Stomach (tissue), 9 donors: ENCODE data around the gene PI16. TPM values are rescaled to one million over a fixed set of nuclear protein-coding genes. Genes with fewer than 3 reads are reported as not detected.

Experiments used
- DNase-seq, 2 donors: peaks; one replicate each; pipeline versions ENCODE4 v3.0.0 to v3.0.0-alpha.2; 2013 to 2019
- H3K27ac ChIP-seq, 5 donors: fragments of 200-600 bp in 4 of 5; sonication (generic) in 4 of 5; one replicate each; pipeline ENCODE4 v1.5.1; 2013 to 2019; ENCODE audit warnings: mild to moderate bottlenecking in 1 of 5, moderate library complexity in 1 of 5
- H3K27me3 ChIP-seq, 3 donors: fragments of 200-600 bp; sonication (generic); one replicate each; pipeline ENCODE4 v1.5.1; 2017 to 2019; ENCODE audit warnings: mixed run types in 1 of 3
- H3K36me3 ChIP-seq, 4 donors: fragments of 200-600 bp; sonication (generic); 1 replicate in 3 of 4; 2 replicates in 1 of 4; pipeline ENCODE4 v1.5.1; 2016 to 2019
- H3K4me1 ChIP-seq, 4 donors: fragments of 200-600 bp; sonication (generic); one replicate each; pipeline ENCODE4 v1.5.1; 2016 to 2019
- H3K4me3 ChIP-seq, 4 donors: fragments of 200-600 bp; sonication (generic) in 3 of 4; one replicate each; pipeline ENCODE4 v1.5.1; 2016 to 2019; ENCODE audit warnings: mild to moderate bottlenecking in 1 of 4
- H3K9me3 ChIP-seq, 4 donors: fragments of 200-600 bp; sonication (generic); one replicate each; pipeline ENCODE4 v1.5.1; 2016 to 2019
- CTCF ChIP-seq, 7 experiments: fragments of 450-650 bp in 4 of 7; fragments of 200-600 bp in 3 of 7; sonication (generic) in 3 of 7; IDR thresholded peaks; one replicate each; pipeline ENCODE4 v1.5.1; 2016 to 2019; ENCODE audit warnings: antibody characterized with exemption in 7 of 7, control low read depth in 2 of 7, mild to moderate bottlenecking in 1 of 7
- EP300 ChIP-seq: sonication (generic); formaldehyde crosslinking; IDR thresholded peaks from one replicate; pipeline ENCODE4 v1.6.1; 2017; ENCODE audit warnings: antibody characterized with exemption
- POLR2A ChIP-seq, 4 donors: fragments of 450-650 bp; IDR thresholded peaks; one replicate each; pipeline ENCODE4 v1.6.1; 2016; ENCODE audit warnings: antibody characterized with exemption in 4 of 4, control low read depth in 2 of 4, mild to moderate bottlenecking in 1 of 4, moderate library complexity in 1 of 4
- POLR2AphosphoS5 ChIP-seq, 3 donors: sonication (generic); formaldehyde crosslinking; IDR thresholded peaks; one replicate each; pipeline ENCODE4 v1.6.1; 2016; ENCODE audit warnings: antibody characterized with exemption in 3 of 3
- WGBS, 5 donors: extraction: QIAGEN DNeasy Blood & Tissue Kit in 3 of 5; methylation state at CpG; one replicate each; pipeline versions ENCODE4 v1.1.5 to v1.1.7; 2013 to 2018; 5-methylcytosine and 5-hydroxymethylcytosine counted together
- intact Hi-C: fragments of 100-400 bp; cut with DNase I; formaldehyde crosslinking; loops from one replicate; pipeline ENCODE4 v1.15.1; 2023; ENCODE audit warnings: low total_unique reads
- polyA plus RNA-seq, 3 donors: library from polyadenylated mRNA; stranded (reverse); fragments of 200-250 nt; gene quantifications; one replicate each; pipeline ENCODE4 v1.2.3, GENCODE V29; 2013
- total RNA-seq, 5 donors: library from RNA; depleted of rRNA; stranded (reverse); fragments of >200 nt; gene quantifications; one replicate each; pipeline versions ENCODE4 v1.1.0 to v1.2.3, GENCODE V29; 2014 to 2016
- donor health status: healthy with polysubstance abuse.
- donor health status: Bipolar disorder and iron deficiency.
- donor health status: healthy.

Gene PI16
- total and polyA plus RNA-seq, 8 donors, result 1.2 to 21.3 (median 3.0) TPM; not detected in 2

DNA sequence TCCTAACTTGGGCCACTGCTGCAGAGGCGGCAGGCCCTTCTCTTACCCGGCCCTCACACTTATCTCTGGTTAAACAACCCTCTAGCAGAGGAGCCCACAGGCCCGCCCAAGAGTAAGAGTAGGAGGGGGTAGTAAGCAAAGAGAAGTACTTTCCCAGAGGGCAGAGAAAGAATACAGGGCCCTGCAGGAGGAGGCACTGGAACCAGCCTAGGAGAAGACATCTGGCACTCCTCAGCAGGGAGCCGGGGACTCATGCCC, 21.4 kb downstream of the PI16 start:
- no peaks in the 10 kb centered on the region for H3K27me3 ChIP-seq
- no peak overlapping the region for H3K4me3 ChIP-seq
- H3K4me1 ChIP-seq, result peaks cover 16 to 32% (median 23%) of the 10 kb centered on the region in 4 donors
- TF ChIP-seq CTCF (IDR thresholded peaks at IDR 0.05), result no peak
- no peak for TF ChIP-seq POLR2AphosphoS5 (IDR thresholded peaks at IDR 0.05)
- no peak for TF ChIP-seq POLR2A (IDR thresholded peaks at IDR 0.05)
- TF ChIP-seq EP300, result no peak
- intact Hi-C loops, result no loop called here
- H3K9me3 ChIP-seq, result no peaks in the 10 kb centered on the region
- no peak overlapping the region for H3K27ac ChIP-seq
- 61 to 92% (median 68%) methylated on average over 4 of the region's 4 CpGs for WGBS, 5 donors
- no peak for DNase-seq
- peaks cover 76 to 96% (median 82%) of the 10 kb centered on the region in 4 donors for H3K36me3 ChIP-seq

GRCh38 chr6:36976509-36976908, 22.0 kb downstream of the PI16 start:
- peaks cover 21 to 38% (median 29%) of the 10 kb centered on the region in 4 donors for H3K4me1 ChIP-seq
- H3K4me3 ChIP-seq, result no peak overlapping the region
- TF ChIP-seq EP300, result no peak
- no peak for TF ChIP-seq POLR2A (IDR thresholded peaks at IDR 0.05)
- no peak for TF ChIP-seq POLR2AphosphoS5 (IDR thresholded peaks at IDR 0.05)
- no peak for TF ChIP-seq CTCF (IDR thresholded peaks at IDR 0.05)
- no peaks in the 10 kb centered on the region for H3K9me3 ChIP-seq
- 88 to 97% (median 94%) methylated on average over 3 to 7 of the region's 7 CpGs for WGBS, 5 donors
- intact Hi-C loops, result no loop called here
- peaks cover 71 to 96% (median 82%) of the 10 kb centered on the region in 4 donors for H3K36me3 ChIP-seq
- no peaks in the 10 kb centered on the region for H3K27me3 ChIP-seq
- H3K27ac ChIP-seq, result no peak overlapping the region
- DNase-seq, result no peak

- no peak overlapping the region for H3K27ac ChIP-seq
- H3K4me3 ChIP-seq, result no peak overlapping the region
- peaks cover 67 to 94% (median 79%) of the 10 kb centered on the region in 4 donors for H3K36me3 ChIP-seq
- H3K4me1 ChIP-seq, result peaks cover 21 to 42% (median 31%) of the 10 kb centered on the region in 4 donors
- 93 to 96% (median 95%) methylated on average over 6 of the region's 6 CpGs for WGBS, 5 donors
- DNase-seq, result no peak
- intact Hi-C loops, result no loop called here
- no peaks in the 10 kb centered on the region for H3K27me3 ChIP-seq
- no peaks in the 10 kb centered on the region for H3K9me3 ChIP-seq
- TF ChIP-seq POLR2A (IDR thresholded peaks at IDR 0.05) (no peak), EP300 (no peak), CTCF (IDR thresholded peaks at IDR 0.05) (no peak), POLR2AphosphoS5 (IDR thresholded peaks at IDR 0.05) (no peak)
These were observed 22.4 kb downstream of the PI16 start for GRCh38 chr6:36976931-36977330.

- 73 to 81% (median 79%) methylated on average over 12 to 16 of the region's 16 CpGs for WGBS, 5 donors
- DNase-seq, result no peak
- TF ChIP-seq CTCF (IDR thresholded peaks at IDR 0.05) (no peak), POLR2A (IDR thresholded peaks at IDR 0.05) (no peak), POLR2AphosphoS5 (IDR thresholded peaks at IDR 0.05) (no peak), EP300 (no peak)
- H3K27ac ChIP-seq, result no peak overlapping the region
- no peak overlapping the region for H3K4me3 ChIP-seq
- peaks cover 61 to 91% (median 75%) of the 10 kb centered on the region in 4 donors for H3K36me3 ChIP-seq
- H3K9me3 ChIP-seq, result no peaks in the 10 kb centered on the region
- H3K27me3 ChIP-seq, result no peaks in the 10 kb centered on the region
- intact Hi-C loops, result no loop called here
- peaks cover 22 to 48% (median 34%) of the 10 kb centered on the region in 4 donors for H3K4me1 ChIP-seq
These were observed 23.0 kb downstream of the PI16 start for GRCh38 chr6:36977470-36977941.
